CD4-positive, alpha-beta T cell treated with Interleukin-4 for 1 hour (primary cell): ENCODE results near the gene PIN4.
A peak's percentile ranks its signal among the peaks of the same experiment; 100 is the strongest.
"Not testable (repeated sequence)": the region's sequence is repeated elsewhere in the genome, so short reads cannot be mapped to it uniquely, and the experiment has no call there.

Experiments
- DNase-seq, 2 donors: peaks; one replicate each; pipeline ENCODE4 v3.0.0-alpha.2; 2020 to 2022

Gene PIN4

GRCh38 chrX:72202792-72203401, 21.3 kb downstream of the PIN4 start:
- DNase-seq: no peak

GRCh38 chrX:72203421-72203820, 21.9 kb downstream of the PIN4 start:
- DNase-seq: no peak

- no peak for DNase-seq
These were observed 24.1 kb downstream of the PIN4 start for GRCh38 chrX:72205706-72206105.

- DNase-seq: no peak
These were observed 25.8 kb downstream of the PIN4 start for GRCh38 chrX:72207366-72207765.

DNA sequence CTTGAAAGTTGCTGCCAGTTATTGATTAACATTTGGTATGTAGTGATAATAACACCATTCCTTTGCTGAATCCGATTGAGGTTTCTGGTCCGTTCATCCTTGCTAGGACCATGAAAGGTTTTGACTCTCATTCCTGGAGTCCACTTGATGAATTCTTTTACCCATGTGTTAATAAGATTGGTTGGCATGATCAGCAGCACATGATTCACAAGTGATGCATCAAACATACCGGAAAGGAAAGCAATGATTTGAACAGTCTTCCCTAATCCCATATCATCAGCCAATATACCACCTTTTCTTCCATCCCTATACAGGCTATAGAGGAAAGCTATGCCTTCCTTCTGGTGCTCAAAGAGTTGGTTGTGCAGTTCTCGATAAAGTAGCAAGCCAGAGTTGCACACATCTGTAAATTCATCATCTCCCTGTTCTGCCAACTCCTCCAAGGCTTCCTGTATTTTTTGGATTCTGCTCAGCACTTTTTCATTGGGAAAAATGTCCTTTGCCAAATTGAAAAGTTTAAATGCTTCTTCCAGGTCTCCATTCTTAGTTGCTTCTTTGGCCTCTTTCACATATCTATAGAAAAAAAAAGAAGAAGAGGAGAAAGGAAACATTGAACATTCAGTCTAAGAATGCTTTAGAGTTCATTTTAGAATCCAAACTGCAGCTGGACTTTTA, 26.7 kb downstream of the PIN4 start:
- no peak for DNase-seq

- DNase-seq: no peak
These were observed 35.4 kb downstream of the PIN4 start for GRCh38 chrX:72216973-72217372.

DNA sequence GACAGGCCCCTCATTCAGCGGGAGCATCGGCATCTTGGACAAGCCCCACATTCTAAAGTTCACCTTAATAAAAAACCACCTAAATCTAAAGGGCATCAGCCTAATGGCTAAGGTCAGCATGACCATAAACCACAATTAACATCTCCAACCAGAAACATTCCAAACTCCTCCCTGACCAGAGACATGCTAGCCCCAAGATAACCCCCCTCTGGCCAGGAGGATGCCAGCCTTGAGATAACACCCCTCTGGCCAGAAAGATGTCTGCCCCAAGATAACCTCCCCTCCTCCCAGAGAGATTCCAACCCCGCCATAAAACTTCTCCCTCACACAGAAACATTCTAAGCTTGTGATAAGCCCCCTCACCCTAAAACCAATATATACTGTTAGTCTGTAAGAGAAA, 38.8 kb downstream of the PIN4 start:
- not testable (repeated sequence) for DNase-seq

- DNase-seq: no peak
These were observed 48.7 kb downstream of the PIN4 start for GRCh38 chrX:72230290-72230689.

GRCh38 chrX:72236841-72237240, 55.3 kb downstream of the PIN4 start:
- DNase-seq: no peak

GRCh38 chrX:72238183-72238582, 56.6 kb downstream of the PIN4 start:
- DNase-seq: no peak

DNA sequence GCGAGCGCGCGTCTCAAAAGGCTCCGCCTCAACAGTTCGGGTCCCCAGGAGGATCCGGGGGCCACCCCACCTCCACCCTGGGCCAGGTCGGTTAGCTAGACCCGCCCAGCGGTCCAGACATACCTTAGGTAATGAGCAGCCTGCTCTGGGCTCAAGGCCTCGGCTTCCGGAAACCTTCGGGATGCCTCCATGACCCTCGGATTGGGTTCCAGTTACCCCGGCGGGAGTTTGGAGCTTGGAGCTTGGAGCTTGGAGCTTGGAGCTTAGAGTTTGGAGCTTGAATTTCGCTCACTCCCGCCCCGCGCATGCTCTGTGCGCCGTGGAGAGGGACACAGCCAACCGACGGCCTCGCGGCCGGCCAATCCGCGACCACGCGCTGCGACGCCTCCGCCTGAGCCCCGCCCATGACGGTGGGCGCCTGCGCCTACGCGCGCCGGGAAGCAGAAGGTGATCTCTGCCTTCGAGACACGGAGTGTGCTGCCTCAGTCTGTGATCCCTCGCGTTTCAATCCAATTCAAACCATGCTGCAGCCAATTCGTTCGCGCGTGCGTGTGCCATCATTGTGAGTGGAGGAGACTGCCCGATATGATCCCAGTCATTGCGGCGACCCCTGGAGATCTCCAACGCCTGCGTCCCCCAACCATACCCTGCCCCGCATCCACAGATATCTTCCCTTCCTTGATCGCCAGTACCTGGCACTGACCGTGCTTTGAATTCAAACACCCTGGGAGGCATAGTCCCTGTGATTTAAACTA, 57.3 kb downstream of the PIN4 start, which contains the start of gene ERCC6L:
TSS of gene ERCC6L (minus strand) at position 307 of the 755 bp plus-strand sequence. CDS start at position 191, 116 bp downstream.
- DNase-seq: peak; percentile 88 to 90

- DNase-seq: no peak
These were observed 59.4 kb downstream of the PIN4 start for GRCh38 chrX:72240976-72241375.

GRCh38 chrX:72243472-72243871, 61.9 kb downstream of the PIN4 start:
- DNase-seq: no peak

- DNase-seq: peak; percentile 25 to 31
These were observed 64.0 kb downstream of the PIN4 start for GRCh38 chrX:72245461-72246089.

DNA sequence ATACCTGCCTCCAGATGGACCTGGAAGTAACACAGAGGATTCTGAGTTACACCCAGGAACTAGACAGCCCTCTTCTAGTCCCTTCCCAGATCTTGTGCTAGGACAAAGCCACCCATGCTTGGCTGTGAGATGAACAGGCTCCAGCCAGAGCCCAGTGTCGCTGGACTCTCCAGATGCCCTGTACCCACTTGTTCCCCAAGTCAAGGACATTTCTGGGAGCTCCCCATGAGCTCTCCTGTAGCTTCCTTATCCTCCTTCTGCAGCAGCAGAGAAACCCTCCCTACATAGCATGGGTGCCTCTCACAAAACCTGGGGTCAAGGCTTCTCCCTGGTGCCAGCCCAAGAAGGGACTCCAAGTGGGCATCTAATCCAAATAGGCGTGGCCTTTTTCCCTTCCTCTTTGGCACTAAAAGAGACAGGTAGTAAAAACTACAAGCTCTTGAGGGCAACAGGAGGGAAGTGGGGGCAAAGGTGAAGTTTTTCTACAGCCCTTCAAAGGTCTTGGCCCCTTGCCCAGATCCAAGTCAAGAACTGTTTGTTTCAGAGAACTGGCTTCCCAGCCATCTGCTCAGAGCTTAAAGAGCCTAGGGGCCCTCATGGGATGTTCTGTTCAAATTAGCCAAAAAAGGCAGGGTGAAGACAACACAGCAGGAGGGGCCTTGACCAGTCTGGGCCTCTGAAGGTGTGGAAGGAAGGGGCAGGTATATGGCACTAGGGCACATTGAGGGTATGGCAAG, 65.8 kb downstream of the PIN4 start:
- no peak for DNase-seq
